GM21619 (cell line): Measurements from ENCODE around the gene ADGRL1.
A peak's percentile ranks its signal among the peaks of the same experiment; 100 is the strongest.

Source experiments
- ATAC-seq: cut with Tn5 transposase; IDR thresholded peaks from one replicate; pipeline ENCODE4 v1.9.1; 2021; ENCODE audit not compliant: unreplicated experiment

The ADGRL1 gene

DNA sequence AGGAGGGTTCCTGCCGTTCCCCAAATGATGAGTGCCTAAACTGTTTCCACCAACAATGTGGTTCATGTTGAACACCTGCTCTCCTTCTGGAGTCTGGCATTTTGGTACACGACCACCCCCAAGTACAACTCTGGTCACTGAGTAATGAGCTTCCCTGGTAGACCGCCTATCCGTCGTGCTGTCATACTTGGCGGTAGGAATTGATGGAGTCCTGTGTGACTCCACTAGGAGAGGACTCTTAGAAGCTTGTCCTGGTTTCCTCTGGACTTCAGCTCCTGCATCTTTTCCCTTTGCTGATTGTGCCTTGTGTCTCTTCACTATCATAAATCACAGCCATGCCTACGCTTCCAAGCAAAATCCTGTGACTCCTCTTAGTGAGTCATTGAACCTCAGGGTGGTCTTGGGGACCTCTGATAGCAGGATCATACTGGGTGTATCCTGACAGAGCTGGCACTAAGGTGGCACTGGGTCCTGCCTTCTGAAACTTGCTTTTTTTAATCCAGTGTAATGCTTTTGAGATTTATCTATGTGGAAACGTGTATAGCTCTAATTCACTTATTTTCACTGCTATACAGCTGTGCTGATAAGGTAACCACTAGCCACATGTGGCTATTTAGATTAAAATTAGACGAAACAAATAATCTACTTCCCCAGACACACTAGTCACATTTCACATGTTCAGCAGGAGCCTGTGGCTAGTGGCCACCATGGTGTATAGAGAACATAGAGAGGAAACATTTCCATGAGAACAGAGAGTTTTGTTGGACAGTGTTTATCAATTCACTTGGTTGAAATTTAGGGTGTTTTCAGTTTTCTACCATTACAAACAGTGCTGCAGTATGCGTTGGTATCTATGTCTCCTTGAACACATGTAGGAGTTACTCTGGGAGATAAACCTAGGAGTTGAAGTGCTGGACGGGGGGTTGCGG is 63.4 kb downstream of the ADGRL1 start:
- ATAC-seq, result no peak

DNA sequence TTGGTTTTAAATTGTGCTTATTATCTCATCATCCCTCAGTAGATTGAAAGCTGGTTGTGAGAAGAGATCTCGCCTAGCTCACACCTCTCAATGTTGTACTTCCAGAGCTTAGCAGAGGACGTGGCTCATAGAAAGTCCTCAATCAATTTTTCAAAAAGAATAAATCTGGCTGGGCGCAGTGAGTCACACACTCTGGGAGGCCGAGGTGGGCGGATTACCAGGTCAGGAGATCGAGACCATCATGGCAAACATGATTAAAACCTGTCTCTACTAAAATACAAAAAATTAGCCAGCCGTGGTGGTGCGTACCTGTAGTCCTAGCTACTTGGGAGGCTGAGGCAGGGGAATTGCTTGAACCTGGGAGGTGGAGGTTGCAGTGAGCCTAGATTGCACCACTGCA is 64.9 kb downstream of the ADGRL1 start:
- no peak for ATAC-seq

DNA sequence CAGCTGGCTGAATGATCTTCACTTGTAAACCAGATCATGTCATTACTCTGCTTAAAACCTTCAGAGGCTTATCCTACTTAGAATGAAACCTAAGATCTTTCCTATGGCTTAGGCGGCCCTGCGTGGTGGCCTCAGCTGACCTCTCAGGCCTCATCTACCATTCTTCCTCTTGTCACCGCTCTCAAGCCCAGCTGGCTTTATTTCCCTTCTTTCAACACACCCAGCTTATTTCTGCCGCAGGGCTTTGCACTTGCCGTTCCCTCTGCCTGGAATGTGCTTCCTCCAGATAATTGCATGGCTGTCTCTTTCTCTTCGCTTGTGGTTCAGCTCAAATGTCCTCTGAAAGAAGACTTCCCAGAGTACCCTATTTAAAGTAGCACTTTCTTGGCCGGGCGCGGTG is 66.0 kb downstream of the ADGRL1 start:
- no peak for ATAC-seq

DNA sequence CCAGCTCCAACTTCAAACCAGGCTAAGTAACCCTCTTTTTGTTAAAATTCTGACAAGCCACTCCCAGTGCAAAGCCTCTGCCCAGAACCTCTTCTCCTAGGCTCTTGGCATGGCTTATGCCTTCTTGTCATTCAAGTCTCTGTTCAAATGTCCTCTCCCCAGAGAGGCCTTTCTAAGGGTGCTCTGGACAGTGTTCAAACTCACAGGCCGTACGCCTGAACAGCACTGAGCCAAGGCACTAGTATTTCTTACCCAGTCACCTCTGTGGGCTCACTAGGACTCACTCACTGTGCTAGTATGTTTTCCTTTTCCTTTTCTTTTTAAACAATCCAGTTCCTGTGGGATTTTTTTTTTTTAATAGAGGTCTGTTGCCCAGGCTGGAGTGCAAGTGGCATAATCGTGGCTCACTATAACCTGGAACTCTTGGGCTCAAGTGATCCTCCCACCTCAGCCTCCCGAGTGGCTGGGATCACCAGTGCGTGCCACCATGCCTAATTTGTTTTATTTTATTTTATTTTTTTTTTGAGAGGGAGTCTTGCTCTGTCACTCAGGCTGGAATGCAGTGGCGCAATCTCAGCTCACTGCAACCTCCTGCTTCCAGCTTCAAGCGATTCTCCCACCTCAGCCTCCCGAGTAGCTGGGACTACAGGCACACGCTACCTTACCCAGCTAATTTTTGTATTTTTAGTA is 67.2 kb downstream of the ADGRL1 start:
- no peak for ATAC-seq

DNA sequence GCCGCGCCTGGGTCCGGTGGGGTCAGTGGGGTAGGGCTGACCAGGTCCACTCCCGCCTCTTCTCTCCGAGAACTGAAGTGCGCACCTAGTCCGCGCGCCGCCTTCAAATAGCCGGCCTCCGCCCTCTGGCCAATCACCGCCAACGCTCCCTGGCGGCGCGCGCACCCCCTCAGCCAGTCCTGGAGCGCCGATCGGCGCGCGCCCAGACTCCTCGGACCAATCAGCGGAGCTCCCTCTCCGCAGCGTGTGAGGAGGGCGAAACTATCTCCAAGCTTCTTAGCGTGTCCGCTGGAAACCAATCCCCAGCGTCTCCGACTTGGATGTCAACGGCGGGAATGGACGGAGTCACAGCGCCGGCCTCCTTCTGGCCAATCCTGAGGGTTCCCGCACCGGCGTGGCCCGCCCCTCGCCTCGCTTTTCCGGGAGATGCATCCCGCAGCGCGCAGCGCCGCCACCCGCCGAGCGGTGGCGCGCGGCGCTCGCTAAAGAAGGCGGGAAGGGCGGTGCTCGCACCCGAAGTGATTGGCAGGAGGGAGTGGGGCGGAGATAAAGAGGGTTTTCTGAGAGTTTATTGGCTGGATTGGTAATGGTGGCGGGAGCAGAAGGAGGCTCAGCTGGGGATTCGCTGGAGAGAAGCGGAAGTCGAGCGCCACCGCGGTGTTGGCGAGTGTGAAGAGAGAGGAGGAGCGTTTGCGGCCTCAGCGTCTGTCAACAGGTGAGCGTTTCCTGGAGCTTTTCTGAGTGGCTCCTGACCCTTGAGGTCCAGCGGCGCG is 69.3 kb downstream of the ADGRL1 start, which contains the start of gene ASF1B:
Gene ASF1B, minus strand, starts transcription at position 81 of the 773 bp plus-strand sequence. CDS start 133 bp downstream, outside the sequence.
- ATAC-seq, result peak; percentile 78

DNA sequence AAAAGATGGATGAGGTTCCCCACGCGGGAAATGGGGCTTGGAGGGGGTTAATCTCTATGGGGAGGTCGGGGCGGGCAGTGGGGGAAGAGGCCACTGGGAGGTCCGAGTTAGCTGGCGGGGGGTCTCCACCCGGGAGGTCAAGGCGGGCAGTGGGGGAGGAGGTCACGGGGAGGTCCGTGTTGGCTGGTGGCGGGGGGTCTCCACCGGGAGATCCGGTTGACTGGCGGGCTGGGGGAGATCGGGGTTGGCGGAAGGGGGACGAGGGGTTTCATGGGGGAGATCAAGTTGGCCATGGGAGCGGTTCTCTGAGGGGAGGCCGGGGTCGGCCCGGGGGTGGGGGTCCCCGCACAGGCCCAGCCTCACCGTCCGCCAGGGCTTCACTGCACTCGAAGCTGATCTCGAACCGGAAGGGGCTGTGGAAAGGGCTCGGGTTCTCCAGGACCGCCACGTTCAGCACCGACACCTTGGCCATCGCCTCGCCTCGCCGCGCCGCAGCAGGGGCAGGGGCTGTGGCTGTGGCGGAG is 69.9 kb downstream of the ADGRL1 start:
- peak; percentile 1 for ATAC-seq

DNA sequence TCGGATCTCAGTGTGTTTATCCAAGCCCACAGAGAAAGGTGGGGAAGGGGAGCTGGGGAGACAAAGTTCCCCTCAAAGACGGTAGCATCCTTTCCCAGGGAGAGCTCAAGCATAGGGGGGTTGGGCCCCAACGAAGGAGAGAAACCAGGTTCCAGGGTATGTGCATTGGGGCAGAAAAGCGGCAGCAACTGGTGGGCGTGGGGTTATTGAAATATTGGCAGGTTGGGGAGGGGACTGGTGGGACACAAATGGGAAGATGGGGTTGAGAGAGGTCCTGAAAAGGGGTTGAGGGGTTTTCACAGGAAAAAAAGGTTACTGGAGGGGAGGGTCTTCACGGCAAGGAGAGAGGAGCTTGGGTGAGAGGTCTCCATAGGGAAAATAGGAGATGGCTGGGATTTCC is 70.6 kb downstream of the ADGRL1 start:
- ATAC-seq, result no peak

DNA sequence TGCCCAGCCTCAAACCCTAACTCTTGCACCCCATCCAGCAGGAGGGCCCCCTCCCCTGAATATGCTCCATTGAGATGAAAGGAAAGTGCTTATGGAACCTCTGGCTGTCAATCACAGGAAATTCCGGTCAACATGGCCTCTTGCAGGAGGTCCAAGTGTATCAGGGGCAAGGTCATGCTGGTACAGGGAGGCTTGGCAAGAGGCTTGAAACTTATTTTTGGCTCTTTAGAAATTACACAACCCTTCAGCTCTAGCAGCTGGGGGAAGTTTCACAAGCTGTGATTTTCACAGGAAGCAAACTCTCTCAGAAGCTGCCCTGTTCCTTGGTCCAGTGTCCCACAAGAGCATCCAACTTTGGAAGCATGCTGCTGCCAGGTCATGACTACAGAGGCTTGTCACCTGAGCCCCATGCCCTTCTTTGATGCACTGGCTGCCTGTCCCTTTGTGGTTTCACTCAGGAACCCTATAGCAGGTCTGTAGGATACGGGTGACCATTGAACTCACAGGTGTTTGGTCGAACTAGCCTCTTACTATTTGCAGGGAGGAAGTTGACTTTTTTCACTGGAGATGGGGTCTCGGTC is 78.0 kb downstream of the ADGRL1 start:
- ATAC-seq, result no peak

DNA sequence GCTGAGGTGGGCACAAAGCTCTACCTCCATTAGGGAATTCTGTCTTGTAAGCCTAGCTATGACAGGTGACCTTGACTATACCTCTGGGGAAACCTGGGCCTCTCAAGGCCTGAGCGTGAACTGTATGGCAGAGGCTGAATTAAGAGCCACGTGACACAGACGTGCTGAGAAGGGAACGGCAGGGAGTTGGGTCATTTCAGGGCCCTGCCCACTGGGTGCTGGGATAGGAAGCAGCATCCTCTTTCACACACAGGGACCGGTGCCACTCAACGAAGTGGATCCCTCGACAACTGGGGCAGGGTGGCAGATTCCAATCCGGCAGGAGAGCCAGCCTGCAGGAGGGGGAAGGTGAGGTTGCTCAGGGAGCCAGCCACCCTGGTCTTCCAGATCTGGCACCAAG is 78.8 kb downstream of the ADGRL1 start:
- ATAC-seq, result no peak

DNA sequence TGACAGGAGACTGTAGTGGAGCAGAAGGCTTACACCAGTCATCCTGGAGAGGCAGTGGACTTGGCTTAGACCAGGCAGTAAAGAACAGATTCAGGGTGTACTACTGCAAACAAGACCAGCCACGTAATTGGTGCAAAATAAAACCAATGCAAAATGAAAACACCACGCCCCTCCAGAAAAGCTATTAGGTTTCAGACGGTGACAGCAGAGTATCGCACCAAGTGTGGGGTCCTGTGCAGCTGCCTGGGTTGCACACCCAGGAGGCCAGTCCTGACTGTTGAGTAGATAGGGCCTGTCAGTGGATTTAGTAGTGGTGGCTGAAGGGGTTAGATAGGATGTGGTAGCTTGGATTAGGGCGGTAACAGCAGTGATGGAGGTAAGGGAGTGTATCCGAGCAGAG is 83.0 kb downstream of the ADGRL1 start:
- no peak for ATAC-seq

DNA sequence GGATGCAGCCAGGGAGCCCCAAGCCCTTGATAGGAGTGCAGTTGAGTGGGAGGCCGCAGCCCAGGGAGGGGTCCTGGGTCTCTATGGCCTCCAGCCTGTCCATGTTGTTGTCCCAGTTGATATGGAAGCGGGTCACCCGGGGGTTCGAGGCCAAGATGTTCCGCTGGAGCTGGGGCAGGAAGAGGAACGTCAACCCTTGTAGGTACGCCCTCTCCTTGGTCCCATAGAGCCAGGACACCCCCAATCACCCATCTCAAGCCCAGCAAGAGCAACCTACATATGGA is 85.5 kb downstream of the ADGRL1 start:
- no peak for ATAC-seq

DNA sequence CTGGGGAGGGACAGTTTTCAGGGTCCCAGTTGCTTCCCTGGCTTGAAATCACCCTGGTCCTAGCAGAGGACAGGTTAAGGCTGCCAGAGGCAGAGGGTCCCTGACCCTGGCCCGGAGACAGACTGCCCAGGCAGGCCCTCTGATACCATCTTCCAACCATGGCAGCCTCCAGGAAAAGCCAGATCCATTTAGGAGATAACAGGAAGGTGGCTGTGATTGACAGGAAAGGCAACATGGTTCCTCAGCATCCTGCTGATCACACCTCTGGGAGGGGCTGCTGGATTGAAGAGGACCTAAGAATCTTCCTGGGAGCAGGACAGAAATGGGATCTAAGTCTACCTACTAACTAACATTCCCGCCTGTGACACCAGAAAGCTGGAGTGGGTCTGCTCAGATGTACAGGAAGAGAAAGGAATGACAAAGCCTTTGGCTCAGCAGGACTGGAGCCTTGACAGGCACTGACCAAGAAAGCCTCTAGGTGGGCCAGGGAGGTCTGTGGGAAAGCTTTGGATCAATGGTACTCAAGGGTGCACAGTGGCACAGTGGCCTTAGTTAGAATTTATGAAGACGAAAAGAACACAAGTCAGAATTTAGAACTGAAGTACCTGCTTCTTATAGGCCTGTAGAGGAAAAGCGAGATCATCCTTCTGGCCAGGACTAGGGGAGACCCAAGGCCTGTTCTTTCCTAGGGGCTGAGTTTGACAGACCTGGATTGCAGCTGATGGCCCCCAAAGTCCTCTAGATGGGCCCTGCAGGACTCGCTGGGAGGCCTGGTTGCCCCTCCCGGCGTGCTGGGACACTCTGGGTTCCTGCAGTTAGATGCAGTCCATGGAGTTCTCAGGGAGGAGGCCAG is 86.1 kb downstream of the ADGRL1 start:
- ATAC-seq, result no peak

DNA sequence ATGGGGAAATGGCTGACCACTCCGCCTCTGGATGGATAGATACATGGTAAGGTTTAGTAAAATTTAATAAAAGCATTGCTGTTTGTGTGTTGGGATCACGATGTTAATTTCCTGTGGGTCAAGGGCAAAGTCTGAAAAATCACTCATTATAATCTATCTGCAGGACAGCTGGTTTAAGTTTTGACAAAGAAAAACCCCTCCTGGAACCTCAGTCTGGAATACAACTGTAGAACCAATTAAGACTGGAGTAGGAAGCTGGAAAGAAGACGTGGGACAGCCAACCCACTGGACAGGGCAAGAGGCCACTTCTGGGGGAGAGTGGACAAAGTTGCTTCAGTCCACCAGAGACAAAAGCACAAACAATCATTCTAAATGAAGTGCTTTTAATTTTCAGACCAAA is 86.8 kb downstream of the ADGRL1 start:
- ATAC-seq, result no peak

DNA sequence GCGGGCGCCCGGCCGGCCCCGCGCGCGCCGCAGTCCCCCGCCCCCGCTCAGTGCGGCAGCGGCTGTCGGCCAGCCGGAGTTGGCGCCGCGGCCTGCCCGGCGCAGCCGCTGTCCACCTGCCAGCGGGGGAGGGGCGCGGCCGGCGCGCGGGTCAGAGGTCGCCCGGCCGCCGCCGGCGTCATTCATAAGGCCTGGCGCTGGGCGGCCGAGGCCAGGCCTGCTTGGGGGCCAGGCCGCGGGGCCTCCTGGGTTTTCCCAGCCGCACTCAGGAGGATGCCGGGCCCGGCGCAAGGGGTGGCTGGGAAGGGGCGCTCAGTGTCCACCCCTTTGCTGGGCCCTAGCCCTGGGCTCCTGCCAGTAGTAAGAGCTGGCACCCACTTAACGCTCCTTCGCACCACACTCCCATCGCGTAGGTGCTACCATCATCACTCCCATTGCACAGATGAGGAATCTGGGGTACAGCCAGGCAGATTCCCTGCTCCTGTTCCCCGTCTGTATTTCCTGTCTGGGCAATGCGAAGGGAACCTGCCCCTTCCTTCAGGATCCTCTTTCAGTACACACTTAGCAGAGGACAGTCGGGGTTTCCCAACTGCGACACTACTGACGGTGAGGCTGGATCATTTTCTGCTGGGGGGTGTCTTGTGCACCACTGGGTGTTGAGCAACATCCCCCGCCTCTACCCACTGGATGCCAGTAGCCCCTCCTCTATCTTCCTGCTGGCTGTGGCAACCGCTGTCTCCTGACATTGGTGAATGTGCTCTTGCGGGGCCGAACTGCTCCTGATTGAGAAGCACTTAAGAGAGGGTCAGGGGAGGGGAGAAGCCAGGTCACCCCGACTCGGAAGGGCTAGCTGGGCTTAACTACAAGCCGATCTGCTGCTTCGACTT is 87.6 kb downstream of the ADGRL1 start:
- ATAC-seq, result no peak

DNA sequence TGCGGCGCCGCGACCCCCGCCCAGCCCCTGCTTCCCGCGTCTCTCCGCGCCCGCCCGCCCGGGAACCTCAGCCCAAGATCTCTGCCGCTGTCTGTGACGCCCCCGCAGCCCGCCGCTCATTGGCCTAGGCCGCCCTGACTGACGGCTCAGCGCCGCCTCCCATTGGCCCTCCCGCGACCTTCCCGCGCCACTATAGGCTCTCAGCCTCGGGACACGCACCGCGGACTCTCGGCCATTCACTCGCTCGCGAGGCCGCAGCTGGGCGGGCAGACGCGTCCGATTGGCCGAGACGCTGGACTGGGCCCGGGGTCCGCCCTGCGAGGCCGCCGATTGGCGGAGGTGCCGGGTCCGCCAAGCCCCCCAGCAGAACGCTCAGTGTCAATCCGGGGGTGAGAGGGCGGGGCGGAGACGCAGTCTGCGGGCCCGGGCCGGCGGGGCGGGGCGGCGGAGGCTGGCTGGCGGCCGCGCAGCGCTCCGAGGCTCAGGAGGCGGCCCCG is 88.3 kb downstream of the ADGRL1 start, which contains the start of gene PRKACA:
Gene PRKACA, minus strand, starts transcription at position 95 of the 497 bp plus-strand sequence. CDS start 215 bp downstream, outside the sequence.
- peak; percentile 86 for ATAC-seq

DNA sequence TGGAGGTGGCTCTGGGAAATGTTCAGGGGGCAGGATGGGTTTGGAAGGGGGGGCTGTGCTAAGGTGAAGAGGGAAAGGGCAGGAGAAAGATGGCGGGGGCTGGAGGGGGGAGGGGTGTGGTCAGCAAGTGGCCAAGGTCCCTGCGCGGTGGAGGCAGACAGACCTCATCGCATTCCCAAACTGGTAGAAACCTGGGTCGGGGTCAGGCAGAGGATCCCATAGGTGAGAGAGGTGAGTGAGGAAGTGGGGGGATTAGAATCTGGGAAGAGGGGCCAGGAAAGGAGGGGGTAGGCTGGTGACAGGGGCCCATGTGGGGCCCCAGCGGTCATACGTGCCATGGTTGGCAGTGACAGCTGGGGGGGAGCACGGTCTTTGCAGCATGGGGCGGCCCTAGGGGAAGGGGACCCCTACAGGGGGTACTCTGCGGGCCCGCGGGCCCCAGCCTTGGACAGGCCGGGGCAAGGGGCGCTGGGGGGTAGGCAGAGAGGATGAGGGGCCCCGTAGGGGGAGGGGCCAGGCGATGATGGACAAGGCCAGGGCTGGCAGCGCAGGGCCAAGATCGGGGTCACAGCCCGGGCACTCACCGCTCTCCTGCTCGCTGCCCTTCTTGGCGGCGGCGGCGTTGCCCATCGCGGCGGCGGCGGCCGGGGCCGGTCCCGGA is 88.9 kb downstream of the ADGRL1 start:
- peak; percentile 4 for ATAC-seq

DNA sequence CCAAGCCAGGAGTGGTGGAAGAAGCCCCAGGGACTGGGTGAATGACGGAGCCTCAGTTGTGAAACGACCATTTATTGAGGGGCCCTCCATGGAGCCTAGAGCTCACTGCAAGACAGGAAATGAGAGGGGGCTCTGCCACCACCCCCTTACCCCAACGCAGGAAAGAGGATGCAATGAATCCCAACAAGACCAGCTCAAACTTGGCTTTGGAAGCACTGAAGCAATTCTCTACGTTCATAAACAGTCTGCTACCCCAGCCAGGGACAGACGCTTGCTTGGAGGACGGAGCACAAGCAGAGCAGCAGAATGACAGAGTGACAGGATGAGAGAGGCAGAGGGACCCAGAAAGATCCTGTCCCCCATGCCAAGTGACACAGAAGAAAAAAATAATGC is 89.4 kb downstream of the ADGRL1 start:
- no peak for ATAC-seq

DNA sequence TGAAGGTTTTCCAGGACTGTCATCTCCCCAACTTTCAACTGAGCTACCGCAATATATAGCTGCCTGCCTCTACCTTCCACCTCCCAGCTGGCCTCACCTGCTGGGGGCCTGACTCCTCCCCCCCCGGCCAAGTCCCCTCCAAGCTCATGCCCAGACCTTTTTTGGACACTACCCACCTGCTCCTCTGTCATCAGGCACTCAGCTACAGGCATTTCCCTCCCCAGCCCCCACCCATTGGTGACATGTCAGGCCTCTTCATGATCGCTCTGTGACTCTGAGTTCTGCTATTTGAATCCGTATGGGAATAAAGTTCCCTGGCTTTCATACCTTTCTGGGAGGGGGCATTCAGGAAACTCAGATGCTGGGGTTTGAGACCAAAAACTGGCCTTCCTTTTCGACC is 90.2 kb downstream of the ADGRL1 start:
- ATAC-seq, result no peak
